PC-9 (cell line): Measurements from ENCODE around the gene FEM1C. TPM values are rescaled to one million over a fixed set of nuclear protein-coding genes. Genes with fewer than 3 reads are reported as not detected.

Experiments
- BruUV-seq: library from RNA; stranded (reverse); fragments of 400-500 nt; replicated peaks from 2 replicates; lab custom pipeline; 2021; lab: Mats Ljungman, UMichigan
- CTCF ChIA-PET: fragments of 300-600 bp; sonication (Branson Sonifier 250); formaldehyde crosslinking; loops from one replicate; lab custom pipeline; 2022; ENCODE audit warnings: antibody characterized with exemption; lab: Charles Lee
- POLR2A ChIA-PET: fragments of 300-600 bp; sonication (Branson Sonifier 250); formaldehyde crosslinking; loops from one replicate; lab custom pipeline; 2022; ENCODE audit warnings: antibody characterized with exemption; ENCODE audit not compliant: unreplicated experiment; lab: Charles Lee
- DNase-seq, 2 experiments: peaks; one replicate each; pipeline versions ENCODE4 v3.0.0 to v3.0.0-alpha.2; 2015 to 2022; ENCODE audit warnings: mixed read lengths in 1 of 2
- H2AFZ ChIP-seq: fragments of 200-600 bp; sonication (generic); 2 replicates; pipeline ENCODE4 v1.8.1; 2017; ENCODE audit warnings: antibody characterized with exemption
- H3F3A ChIP-seq: fragments of 200-600 bp; sonication (generic); 2 replicates; pipeline ENCODE4 v1.8.1; 2017; ENCODE audit warnings: antibody characterized with exemption, mild to moderate bottlenecking, low read depth; ENCODE audit not compliant: insufficient read depth
- H3K27ac ChIP-seq: fragments of 200-600 bp; sonication (generic); 2 replicates; pipeline ENCODE4 v1.6.1; 2016; ENCODE audit warnings: mixed run types
- H3K27me3 ChIP-seq: fragments of 200-600 bp; sonication (generic); 2 replicates; pipeline ENCODE4 v1.6.1; 2016; ENCODE audit warnings: low read depth, mixed run types; ENCODE audit not compliant: insufficient read depth
- H3K36me3 ChIP-seq: fragments of 200-600 bp; sonication (generic); 2 replicates; pipeline ENCODE4 v1.6.1; 2016; ENCODE audit warnings: low read depth, mixed run types
- H3K4me1 ChIP-seq: fragments of 200-600 bp; sonication (generic); replicated peaks from 2 replicates; pipeline ENCODE4 v1.6.1; 2016; ENCODE audit warnings: mixed run types; ENCODE audit not compliant: insufficient read depth
- H3K4me2 ChIP-seq: fragments of 200-600 bp; sonication (generic); 2 replicates; pipeline ENCODE4 v1.6.1; 2017; ENCODE audit warnings: mixed run types
- H3K4me3 ChIP-seq: fragments of 200-600 bp; sonication (generic); 2 replicates; pipeline ENCODE4 v1.6.1; 2016; ENCODE audit warnings: mixed run types
- H3K79me2 ChIP-seq: fragments of 200-600 bp; sonication (generic); 2 replicates; pipeline ENCODE4 v1.6.1; 2017; ENCODE audit warnings: low read depth, mixed run types
- H3K9me2 ChIP-seq: fragments of 200-600 bp; sonication (generic); 2 replicates; pipeline ENCODE4 v1.8.1; 2017; ENCODE audit warnings: mild to moderate bottlenecking; ENCODE audit not compliant: insufficient read depth
- H3K9me3 ChIP-seq: fragments of 200-600 bp; sonication (generic); 2 replicates; pipeline ENCODE4 v1.8.1; 2016; ENCODE audit warnings: low read depth; ENCODE audit not compliant: insufficient read depth
- H4K20me1 ChIP-seq: fragments of 200-600 bp; sonication (generic); 2 replicates; pipeline ENCODE4 v1.8.1; 2017; ENCODE audit not compliant: insufficient read depth
- EZH2 ChIP-seq: fragments of 200-600 bp; sonication (generic); IDR thresholded peaks from 2 replicates; pipeline ENCODE4 v1.8.0; 2017; ENCODE audit warnings: antibody characterized with exemption, low read depth
- intact Hi-C: fragments of 100-400 bp; cut with micrococcal nuclease; formaldehyde crosslinking; loops from one replicate; pipeline ENCODE4 v1.10.0; 2022; ENCODE audit not compliant: unreplicated experiment
- total RNA-seq: library from RNA; stranded (reverse); gene quantifications from 2 replicates; pipeline ENCODE4 v1.2.3, GENCODE V29; 2021
- TF ChIP-seq, protein P1 (sequence below): fragments of 200-600 bp; sonication (generic); conservative IDR thresholded peaks from 2 replicates; pipeline ENCODE4 v1.6.1; 2017; ENCODE audit warnings: mixed run types, antibody characterized with exemption, mild to moderate bottlenecking, moderate library complexity

FEM1C gene
- total RNA-seq, 1 experiment from 2014 or later, result 15.9 TPM

DNA sequence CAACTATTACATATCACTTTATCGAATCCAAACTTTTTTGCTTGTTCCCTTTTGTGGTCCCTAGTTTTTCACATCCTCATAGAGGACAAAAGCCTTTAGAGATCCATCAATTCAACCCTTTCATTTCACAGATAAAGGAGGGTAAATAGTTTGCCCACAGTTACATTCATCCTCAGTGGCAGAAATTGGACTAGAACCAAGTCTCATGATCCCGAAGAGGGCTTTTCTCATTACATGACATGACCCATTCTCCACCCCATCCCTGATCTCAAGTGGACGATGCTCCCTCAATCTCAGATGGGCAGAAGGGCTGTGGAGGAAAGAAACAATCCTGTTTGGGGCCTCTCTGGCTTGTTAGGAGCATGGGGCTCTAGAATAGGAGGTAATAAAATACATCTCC, 34.6 kb upstream of the FEM1C start:
- Histone ChIP-seq H2AFZ (no peak overlapping the region), H3K9me3 (no peaks in the 10 kb centered on the region), H3K79me2 (no peaks in the 10 kb centered on the region), H3K9me2 (no peaks in the 10 kb centered on the region), H3K4me3 (no peak overlapping the region), H3K27ac (no peak overlapping the region), H4K20me1 (no peaks in the 10 kb centered on the region), H3K27me3 (no peaks in the 10 kb centered on the region), H3F3A (no peaks in the 10 kb centered on the region), H3K4me2 (no peak overlapping the region), H3K4me1 (peaks cover 14% of the 10 kb centered on the region), H3K36me3 (no peaks in the 10 kb centered on the region)
- TF ChIP-seq EZH2, result no peak
- TF ChIP-seq, protein P1, sequence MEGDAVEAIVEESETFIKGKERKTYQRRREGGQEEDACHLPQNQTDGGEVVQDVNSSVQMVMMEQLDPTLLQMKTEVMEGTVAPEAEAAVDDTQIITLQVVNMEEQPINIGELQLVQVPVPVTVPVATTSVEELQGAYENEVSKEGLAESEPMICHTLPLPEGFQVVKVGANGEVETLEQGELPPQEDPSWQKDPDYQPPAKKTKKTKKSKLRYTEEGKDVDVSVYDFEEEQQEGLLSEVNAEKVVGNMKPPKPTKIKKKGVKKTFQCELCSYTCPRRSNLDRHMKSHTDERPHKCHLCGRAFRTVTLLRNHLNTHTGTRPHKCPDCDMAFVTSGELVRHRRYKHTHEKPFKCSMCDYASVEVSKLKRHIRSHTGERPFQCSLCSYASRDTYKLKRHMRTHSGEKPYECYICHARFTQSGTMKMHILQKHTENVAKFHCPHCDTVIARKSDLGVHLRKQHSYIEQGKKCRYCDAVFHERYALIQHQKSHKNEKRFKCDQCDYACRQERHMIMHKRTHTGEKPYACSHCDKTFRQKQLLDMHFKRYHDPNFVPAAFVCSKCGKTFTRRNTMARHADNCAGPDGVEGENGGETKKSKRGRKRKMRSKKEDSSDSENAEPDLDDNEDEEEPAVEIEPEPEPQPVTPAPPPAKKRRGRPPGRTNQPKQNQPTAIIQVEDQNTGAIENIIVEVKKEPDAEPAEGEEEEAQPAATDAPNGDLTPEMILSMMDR, result no peak
- ChIA-PET POLR2A (no interaction called here), CTCF (no interaction called here)
- intact Hi-C loops, result no loop called here
- BruUV-seq, result no TSS peak
- DNase-seq, result no peak

DNA sequence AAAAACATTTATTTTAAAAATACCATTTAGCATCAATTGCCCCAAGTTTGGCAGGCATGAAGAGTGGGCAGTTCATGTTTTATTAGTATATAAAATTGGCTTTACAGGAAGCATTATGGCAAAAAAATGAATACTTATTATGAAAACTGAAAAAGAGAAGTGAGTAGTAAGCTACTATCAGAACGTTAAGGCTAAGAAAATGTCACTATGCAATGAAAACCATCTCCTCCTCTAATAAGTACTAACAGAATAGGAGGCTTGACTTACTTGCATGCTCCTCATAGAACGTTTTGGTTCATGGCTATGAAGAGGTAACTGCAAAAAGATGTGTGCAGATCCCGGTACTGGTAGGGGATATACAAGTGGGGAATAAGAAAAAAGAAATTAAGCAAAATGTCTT, 34.1 kb upstream of the FEM1C start:
- TF ChIP-seq EZH2, result no peak
- TF ChIP-seq, protein P1, result no peak
- Histone ChIP-seq H2AFZ (no peak overlapping the region), H3K4me3 (no peak overlapping the region), H3K79me2 (no peaks in the 10 kb centered on the region), H4K20me1 (no peaks in the 10 kb centered on the region), H3F3A (no peaks in the 10 kb centered on the region), H3K9me2 (no peaks in the 10 kb centered on the region), H3K4me1 (peaks cover 13% of the 10 kb centered on the region), H3K27me3 (no peaks in the 10 kb centered on the region), H3K36me3 (no peaks in the 10 kb centered on the region), H3K27ac (no peak overlapping the region), H3K9me3 (no peaks in the 10 kb centered on the region), H3K4me2 (no peak overlapping the region)
- DNase-seq, result no peak
- intact Hi-C loops, result no loop called here
- ChIA-PET POLR2A (no interaction called here), CTCF (no interaction called here)
- BruUV-seq, result no TSS peak

DNA sequence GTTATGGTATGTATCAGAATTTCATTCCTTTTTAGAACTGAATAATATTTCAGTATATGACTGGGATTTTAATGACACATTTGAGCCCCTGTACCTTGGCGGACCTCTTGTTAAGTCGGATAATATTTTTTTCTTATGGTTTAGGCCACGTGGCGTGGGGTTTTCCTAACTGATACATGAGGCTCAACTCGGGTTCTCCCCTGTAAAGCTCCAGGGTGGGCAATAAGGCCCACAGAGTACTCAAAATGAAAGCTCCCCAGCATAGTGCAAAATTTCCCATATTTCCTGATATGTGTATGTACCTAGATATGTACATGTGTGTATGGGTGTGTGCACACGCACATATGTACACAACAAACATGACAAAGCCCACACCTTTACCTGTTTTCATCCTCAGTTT, 33.2 kb upstream of the FEM1C start:
- Histone ChIP-seq H3K9me2 (no peaks in the 10 kb centered on the region), H3K4me1 (peaks cover 13% of the 10 kb centered on the region), H3K27me3 (no peaks in the 10 kb centered on the region), H4K20me1 (no peaks in the 10 kb centered on the region), H3F3A (no peaks in the 10 kb centered on the region), H3K4me3 (no peak overlapping the region), H3K36me3 (no peaks in the 10 kb centered on the region), H3K27ac (no peak overlapping the region), H2AFZ (no peak overlapping the region), H3K4me2 (no peak overlapping the region), H3K9me3 (peaks cover under 1% of the 10 kb centered on the region; the same call in 1 of the 2 replicates), H3K79me2 (no peaks in the 10 kb centered on the region)
- ChIA-PET POLR2A (no interaction called here), CTCF (no interaction called here)
- intact Hi-C loops, result no loop called here
- no TSS peak for BruUV-seq
- DNase-seq, result no peak
- TF ChIP-seq, protein P1, result no peak
- no peak for TF ChIP-seq EZH2
